H9 (cell line): ENCODE results near the gene ATAD2B. TPM values are rescaled to one million over a fixed set of nuclear protein-coding genes. Genes with fewer than 3 reads are reported as not detected.

Experiments
- DNase-seq: peaks from one replicate; pipeline ENCODE4 v3.0.0-alpha.2; 2017
- H2AFZ ChIP-seq: one replicate; pipeline ENCODE4 v1.6.1; 2013; ENCODE audit warnings: mild to moderate bottlenecking, low read length, control low read depth, moderate library complexity
- H2AK5ac ChIP-seq: 2 replicates; pipeline ENCODE4 v1.6.1; 2013; ENCODE audit warnings: low read length, control low read depth, mixed read lengths; ENCODE audit not compliant: insufficient read length
- H2BK120ac ChIP-seq: one replicate; pipeline ENCODE4 v1.6.1; 2013; ENCODE audit warnings: low read depth, mild to moderate bottlenecking, low read length, control low read depth, inconsistent platforms; ENCODE audit not compliant: poor library complexity, severe bottlenecking
- H2BK12ac ChIP-seq: 2 replicates; pipeline ENCODE4 v1.6.1; 2013; ENCODE audit warnings: low read length, control low read depth, mixed read lengths, low read depth; ENCODE audit not compliant: insufficient read length
- H2BK15ac ChIP-seq: 2 replicates; pipeline ENCODE4 v1.6.1; 2013; ENCODE audit warnings: low read depth, low read length, control low read depth
- H2BK20ac ChIP-seq: one replicate; pipeline ENCODE4 v1.6.1; 2013; ENCODE audit warnings: low read depth, mild to moderate bottlenecking, low read length, control low read depth, inconsistent platforms; ENCODE audit not compliant: poor library complexity, severe bottlenecking
- H2BK5ac ChIP-seq: 2 replicates; pipeline ENCODE4 v1.6.1; 2013; ENCODE audit warnings: low read length, control low read depth, mixed read lengths; ENCODE audit not compliant: insufficient read length
- H3K14ac ChIP-seq: 2 replicates; pipeline ENCODE4 v1.6.1; 2013; ENCODE audit warnings: low read length, control low read depth; ENCODE audit not compliant: insufficient read depth
- H3K18ac ChIP-seq: 2 replicates; pipeline ENCODE4 v1.6.1; 2013; ENCODE audit warnings: low read depth, mild to moderate bottlenecking, mixed read lengths, low read length, control low read depth; ENCODE audit not compliant: insufficient read length
- H3K23ac ChIP-seq: 2 replicates; pipeline ENCODE4 v1.6.1; 2013; ENCODE audit warnings: low read length, control low read depth, mixed read lengths, low read depth; ENCODE audit not compliant: insufficient read length
- H3K23me2 ChIP-seq: 2 replicates; pipeline ENCODE4 v1.6.1; 2013; ENCODE audit warnings: low read depth, mild to moderate bottlenecking, mixed read lengths, low read length, control low read depth; ENCODE audit not compliant: insufficient read length, poor library complexity, severe bottlenecking
- H3K27ac ChIP-seq: 2 replicates; pipeline ENCODE4 v1.5.1; 2013; ENCODE audit warnings: low read length, control low read depth, mixed read lengths, low read depth; ENCODE audit not compliant: insufficient read length
- H3K27me3 ChIP-seq: 2 replicates; pipeline ENCODE4 v1.6.1; 2013; ENCODE audit warnings: low read length, control low read depth, inconsistent platforms; ENCODE audit not compliant: insufficient read depth
- H3K4ac ChIP-seq: 2 replicates; pipeline ENCODE4 v1.6.1; 2013; ENCODE audit warnings: low read depth, mild to moderate bottlenecking, control low read depth, inconsistent platforms, low read length, moderate library complexity
- H3K4me1 ChIP-seq: 2 replicates; pipeline ENCODE4 v1.6.1; 2013; ENCODE audit warnings: low read length, control low read depth, inconsistent platforms; ENCODE audit not compliant: insufficient read depth
- H3K4me2 ChIP-seq: 2 replicates; pipeline ENCODE4 v1.6.1; 2013; ENCODE audit warnings: low read length, control low read depth, mixed read lengths; ENCODE audit not compliant: insufficient read length, insufficient read depth
- H3K56ac ChIP-seq: 2 replicates; pipeline ENCODE4 v1.6.1; 2013; ENCODE audit warnings: low read depth, mild to moderate bottlenecking, mixed read lengths, low read length, control low read depth; ENCODE audit not compliant: insufficient read length
- H3K79me1 ChIP-seq: 2 replicates; pipeline ENCODE4 v1.6.1; 2013; ENCODE audit warnings: low read depth, mild to moderate bottlenecking, moderate library complexity, low read length, control low read depth, inconsistent platforms; ENCODE audit not compliant: insufficient read depth, poor library complexity, severe bottlenecking
- H3K79me2 ChIP-seq: 2 replicates; pipeline ENCODE4 v1.6.1; 2013; ENCODE audit warnings: low read length, control low read depth, inconsistent platforms; ENCODE audit not compliant: insufficient read depth
- H3K9ac ChIP-seq: 2 replicates; pipeline ENCODE4 v1.6.1; 2013; ENCODE audit warnings: low read length, control low read depth, mixed read lengths; ENCODE audit not compliant: insufficient read length; ENCODE audit errors: extremely low read depth
- H3K9me3 ChIP-seq: one replicate; pipeline ENCODE4 v1.6.1; 2013; ENCODE audit warnings: low read depth, low read length, inconsistent platforms; ENCODE audit not compliant: control insufficient read depth
- H3T11ph ChIP-seq: one replicate; pipeline ENCODE4 v1.6.1; 2013; ENCODE audit warnings: mild to moderate bottlenecking, low read length, control low read depth, inconsistent platforms
- H4K20me1 ChIP-seq: one replicate; pipeline ENCODE4 v1.6.1; 2013; ENCODE audit not compliant: control insufficient read depth, insufficient read length, insufficient read depth
- H4K5ac ChIP-seq: 2 replicates; pipeline ENCODE4 v1.6.1; 2013; ENCODE audit warnings: low read depth, mild to moderate bottlenecking, mixed read lengths, low read length, control low read depth; ENCODE audit not compliant: insufficient read length
- H4K8ac ChIP-seq: replicated peaks from 2 replicates; pipeline ENCODE4 v1.6.1; 2013; ENCODE audit warnings: low read length, control low read depth, mixed read lengths, low read depth; ENCODE audit not compliant: insufficient read length
- H4K91ac ChIP-seq: 2 replicates; pipeline ENCODE4 v1.6.1; 2013; ENCODE audit warnings: low read depth, mild to moderate bottlenecking, moderate library complexity, mixed read lengths, low read length, control low read depth; ENCODE audit not compliant: insufficient read length
- H3K27ac Mint-ChIP-seq, 3 experiments: 2 replicates in 2 of 3; 3 replicates in 1 of 3; pipeline ENCODE4 v1.8.0; 2020 to 2021; ENCODE audit warnings: mixed read lengths in 3 of 3, mild to moderate bottlenecking in 1 of 3, moderate library complexity in 1 of 3
- H3K27me3 Mint-ChIP-seq: 2 replicates; pipeline ENCODE4 v1.8.0; 2021; ENCODE audit warnings: low read depth, mild to moderate bottlenecking, moderate library complexity, mixed read lengths
- H3K36me3 Mint-ChIP-seq, 3 experiments: 2 replicates in 2 of 3; 3 replicates in 1 of 3; pipeline ENCODE4 v1.8.0; 2020 to 2021; ENCODE audit warnings: low read depth in 3 of 3, mixed read lengths in 3 of 3; ENCODE audit not compliant: insufficient read depth in 1 of 3
- H3K4me1 Mint-ChIP-seq, 2 experiments: 2 replicates each; pipeline ENCODE4 v1.8.0; 2020; ENCODE audit warnings: mixed read lengths in 2 of 2
- H3K4me3 Mint-ChIP-seq, 2 experiments: 2 replicates in 1 of 2; 3 replicates in 1 of 2; pipeline ENCODE4 v1.8.0; 2020 to 2021; ENCODE audit warnings: mild to moderate bottlenecking in 2 of 2, mixed read lengths in 2 of 2, moderate library complexity in 1 of 2
- H3K9me3 Mint-ChIP-seq, 2 experiments: 2 replicates in 1 of 2; 3 replicates in 1 of 2; pipeline ENCODE4 v1.8.0; 2020; ENCODE audit warnings: mild to moderate bottlenecking in 2 of 2, mixed read lengths in 2 of 2, moderate library complexity in 1 of 2
- CTCF ChIP-seq: fragments of 200-600 bp; sonication (generic); conservative IDR thresholded peaks from 3 replicates; pipeline ENCODE4 v1.8.0; 2021; ENCODE audit warnings: antibody characterized with exemption, mild to moderate bottlenecking
- whole genome bisulfite sequencing: extraction: QIAGEN DNeasy Blood & Tissue Kit; methylation state at CpG from one replicate; pipeline ENCODE4 v1.1.7; 2013; ENCODE audit warnings: missing lambda C conversion rate, low lambda C conversion rate, mixed read lengths; ENCODE audit not compliant: insufficient read length; ENCODE audit errors: extremely low coverage; 5-methylcytosine and 5-hydroxymethylcytosine counted together
- total RNA-seq: library from RNA; stranded (reverse); gene quantifications from 2 replicates; pipeline ENCODE4 v1.2.1, GENCODE V29; 2021

Gene ATAD2B
- total RNA-seq, 1 experiment from 2014 or later = 21.4 TPM

- Histone ChIP-seq H3K18ac (no peak overlapping the region), H4K8ac (no peak overlapping the region), H2BK120ac (no peak overlapping the region), H3K14ac (no peak overlapping the region), H3K4me2 (no peak overlapping the region), H3K27ac (no peak overlapping the region), H2BK15ac (no peak overlapping the region), H3K79me2 (no peaks in the 10 kb centered on the region), H4K20me1 (no peaks in the 10 kb centered on the region), H2BK12ac (no peak overlapping the region), H2BK20ac (no peak overlapping the region), H4K91ac (no peak overlapping the region), H3K23me2 (no peaks in the 10 kb centered on the region), H3K23ac (no peak overlapping the region), H3K4ac (no peak overlapping the region), H2AFZ (no peak overlapping the region), H3K79me1 (no peaks in the 10 kb centered on the region), H4K5ac (no peak overlapping the region), H3K27me3 (no peaks in the 10 kb centered on the region), H2BK5ac (no peak overlapping the region), H3K4me1 (no peaks in the 10 kb centered on the region), H3K9ac (no peak overlapping the region), H3T11ph (no peak overlapping the region), H2AK5ac (no peak overlapping the region), H3K56ac (no peak overlapping the region), H3K9me3 (no peaks in the 10 kb centered on the region)
- no peaks in the 10 kb centered on the region for H3K27me3 Mint-ChIP-seq
- no peaks in the 10 kb centered on the region for H3K4me1 Mint-ChIP-seq
- no peaks in the 10 kb centered on the region for H3K9me3 Mint-ChIP-seq
- no peak for TF ChIP-seq CTCF
- no CpG with 5 or more reads among the region's 4 CpGs for WGBS
- no peak for DNase-seq
- no peak overlapping the region for H3K4me3 Mint-ChIP-seq
- peak overlapping the region in 2 of 3 experiments; percentile 2 to 60; a peak in 3 of 7 replicates for H3K27ac Mint-ChIP-seq
- peaks cover 0 to 8% (median 5%) of the 10 kb centered on the region in 3 experiments; a peak in 4 of 7 replicates for H3K36me3 Mint-ChIP-seq
Measured at GRCh38 chr2:23850564-23851256, 76.2 kb downstream of the ATAD2B start.
